Measurements from ENCODE around the gene TLCD1.

GRCh38 chr17:28735242-28735722 is 9.2 kb upstream of the TLCD1 start:
- TF ChIP-seq CTCF (IDR thresholded peaks at IDR 0.05) (no peak), POLR2A (IDR thresholded peaks at IDR 0.05) (no peak)
